Lower leg skin (tissue), 4 donors: ENCODE results near the gene KDSR. TPM values are rescaled to one million over a fixed set of nuclear protein-coding genes. Genes with fewer than 3 reads are reported as not detected.
A peak's percentile ranks its signal among the peaks of the same experiment; 100 is the strongest.

Experiments
- DNase-seq, 2 donors: peaks; one replicate each; pipeline ENCODE4 v3.0.0-alpha.2; 2019; ENCODE audit warnings: low spot score in 2 of 2
- H3K4me3 ChIP-seq: fragments of 200-600 bp; sonication (generic); 2 replicates; pipeline ENCODE4 v1.5.1; 2017; ENCODE audit warnings: mild to moderate bottlenecking, low read depth; ENCODE audit not compliant: poor library complexity, severe bottlenecking
- CTCF ChIP-seq, 3 donors: fragments of 450-650 bp; IDR thresholded peaks; one replicate each; pipeline ENCODE4 v1.5.1; 2016; ENCODE audit warnings: antibody characterized with exemption in 3 of 3, mild to moderate bottlenecking in 3 of 3, moderate library complexity in 2 of 3
- POLR2A ChIP-seq, 2 donors: fragments of 450-650 bp; IDR thresholded peaks; one replicate each; pipeline ENCODE4 v1.6.1; 2016 to 2017; ENCODE audit warnings: antibody characterized with exemption in 2 of 2, mild to moderate bottlenecking in 1 of 2, moderate library complexity in 1 of 2
- WGBS, 2 donors: methylation state at CpG; one replicate each; pipeline ENCODE4 v1.1.5; 2018; 5-methylcytosine and 5-hydroxymethylcytosine counted together
- intact Hi-C: fragments of 100-400 bp; cut with DNase I; formaldehyde crosslinking; loops from one replicate; pipeline ENCODE4 v1.15.0; 2023; ENCODE audit warnings: low total_unique reads
- total RNA-seq, 4 donors: library from RNA; depleted of rRNA; stranded (reverse); fragments of >200 nt; gene quantifications; one replicate each; pipeline ENCODE4 v1.1.0, GENCODE V29; 2016

The KDSR gene
- total RNA-seq, result 100 to 1,000 TPM in 2 of 4 donors, 10 to 100 TPM in 2; 91.7 to 121 (median 99.3) TPM

DNA sequence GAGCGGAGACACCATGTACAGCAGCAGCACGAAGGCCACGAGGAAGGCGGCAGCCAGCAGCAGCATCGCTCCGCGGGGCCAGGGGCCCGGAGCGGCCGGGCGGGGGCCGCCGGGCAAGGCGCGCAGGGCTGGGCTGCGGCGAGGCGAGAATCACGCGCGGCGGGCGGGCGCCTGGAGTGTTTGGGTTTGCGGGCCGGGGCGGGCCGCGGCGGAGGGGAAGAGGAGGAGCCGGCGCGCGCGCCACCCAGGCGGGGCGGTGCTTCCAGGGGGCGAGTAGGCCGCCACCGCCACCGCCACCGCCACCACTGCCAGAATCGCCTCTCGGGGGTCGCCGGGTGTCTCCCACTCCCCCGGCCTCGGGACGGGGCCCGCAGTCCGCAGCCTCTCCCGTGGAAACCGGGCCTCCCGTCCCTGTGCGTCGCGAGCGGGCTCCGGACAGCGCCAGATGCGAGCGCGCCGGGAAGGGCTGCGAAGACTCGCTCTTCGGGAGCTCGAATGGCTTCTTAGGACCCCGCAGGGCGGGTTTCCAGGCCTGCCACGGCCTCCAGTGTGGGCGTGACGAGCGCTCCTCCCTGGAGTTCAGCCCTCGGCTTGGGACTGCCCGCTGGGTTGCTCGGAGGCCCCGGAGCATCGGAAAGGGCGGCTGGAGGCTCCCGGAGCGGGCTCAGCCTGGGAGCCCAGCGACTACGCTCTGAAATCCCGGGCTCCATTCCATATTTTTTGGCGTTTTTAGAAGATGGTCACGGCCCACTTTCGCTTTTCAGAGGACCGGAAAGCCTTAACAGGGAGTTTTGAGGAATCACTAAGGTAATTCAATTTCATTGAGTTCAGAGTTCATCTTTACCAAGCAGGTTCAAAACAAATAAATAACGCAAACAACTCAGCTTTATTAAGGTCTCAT, at the start of gene KDSR:
Gene KDSR, minus strand, starts transcription at position 154 of the 901 bp plus-strand sequence. Its CDS starts 88 bp downstream, at position 66.
- TF ChIP-seq POLR2A (IDR thresholded peaks at IDR 0.05) (no peak), CTCF (IDR thresholded peaks at IDR 0.05) (no peak)
- H3K4me3 ChIP-seq, result peak within 1 kb of the TSS; percentile 96
- peak; percentile 94 to 98 for DNase-seq
- 1% methylated on average over 25 to 74 of the region's 90 CpGs for WGBS, 2 donors
- intact Hi-C loops, result no loop called here

- intact Hi-C loops, result no loop called here
- H3K4me3 ChIP-seq, result no peak overlapping the region
- no peak for DNase-seq
- no peak for TF ChIP-seq CTCF (IDR thresholded peaks at IDR 0.05)
- TF ChIP-seq POLR2A (IDR thresholded peaks at IDR 0.05), result no peak
- WGBS, 2 donors, result 73% methylated on average over 4 of the region's 4 CpGs
Observed at GRCh38 chr18:63412953-63413352, 45.9 kb upstream of the KDSR start.

- no peak for DNase-seq
- TF ChIP-seq POLR2A (IDR thresholded peaks at IDR 0.05), result no peak
- WGBS, 2 donors, result 66% methylated on average over 4 of the region's 4 CpGs
- H3K4me3 ChIP-seq, result no peak overlapping the region
- intact Hi-C loops, result no loop called here
Observed at GRCh38 chr18:63410792-63411191, 43.8 kb upstream of the KDSR start.

DNA sequence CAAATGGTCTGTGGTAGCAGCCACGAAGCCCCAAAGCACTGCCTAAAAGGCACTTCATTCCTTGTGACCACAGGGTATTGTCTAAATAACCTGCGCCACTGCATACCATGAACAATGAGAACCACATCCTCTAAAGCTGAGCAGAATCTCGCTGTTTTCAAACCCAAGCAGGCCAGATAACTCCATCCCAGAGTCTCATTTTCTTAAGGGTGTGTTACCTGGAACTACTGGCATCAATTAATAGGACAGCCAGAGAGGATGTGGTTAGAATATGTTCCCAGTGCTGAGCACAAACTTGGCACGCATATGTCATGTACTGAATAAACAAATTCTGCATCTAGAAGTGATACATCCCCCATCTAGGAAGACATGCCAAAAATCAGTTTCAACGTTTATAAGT, 42.3 kb upstream of the KDSR start:
- TF ChIP-seq POLR2A (IDR thresholded peaks at IDR 0.05) (no peak), CTCF (IDR thresholded peaks at IDR 0.05) (no peak)
- no peak overlapping the region for H3K4me3 ChIP-seq
- 69% methylated on average over 5 of the region's 5 CpGs for WGBS, 2 donors
- no peak for DNase-seq
- intact Hi-C loops, result no loop called here

- intact Hi-C loops, result no loop called here
- no peak overlapping the region for H3K4me3 ChIP-seq
- WGBS, 2 donors, result 50 to 55% methylated on average over 1 of the region's 1 CpG
- DNase-seq, result no peak
- no peak for TF ChIP-seq CTCF (IDR thresholded peaks at IDR 0.05)
- no peak for TF ChIP-seq POLR2A (IDR thresholded peaks at IDR 0.05)
Observed at GRCh38 chr18:63407734-63408133, 40.7 kb upstream of the KDSR start.

GRCh38 chr18:63405986-63406385, 39.0 kb upstream of the KDSR start:
- TF ChIP-seq CTCF (IDR thresholded peaks at IDR 0.05), result no peak
- no peak for TF ChIP-seq POLR2A (IDR thresholded peaks at IDR 0.05)
- WGBS, 2 donors, result 52 to 68% methylated on average over 3 of the region's 3 CpGs
- intact Hi-C loops, result no loop called here
- H3K4me3 ChIP-seq, result no peak overlapping the region
- DNase-seq, result no peak
